Activated CD8-positive, alpha-beta T cell treated with anti-CD3 and anti-CD28 coated beads for 36 hours (primary cell): ENCODE measurements around the gene GPRC5D. TPM values are rescaled to one million over a fixed set of nuclear protein-coding genes. Genes with fewer than 3 reads are reported as not detected.

Experiments
- ATAC-seq: fragments of 200-7000 bp; cut with Tn5 transposase; one replicate; pipeline ENCODE4 v1.10.0; 2021; ENCODE audit warnings: mild to moderate bottlenecking, moderate library complexity
- CTCF ChIA-PET: fragments of 350-600 bp; sonication (Branson Sonifier 250); formaldehyde crosslinking; loops from one replicate; lab custom pipeline; 2021; ENCODE audit warnings: antibody characterized with exemption; lab: Charles Lee
- POLR2A ChIA-PET: fragments of 350-600 bp; sonication (Branson Sonifier 250); formaldehyde crosslinking; loops from one replicate; lab custom pipeline; 2021; ENCODE audit warnings: antibody characterized with exemption; lab: Charles Lee
- DNase-seq: peaks from one replicate; pipeline ENCODE4 v3.0.0-alpha.2; 2020
- H3K27ac Mint-ChIP-seq: one replicate; pipeline ENCODE4 v1.8.0; 2021; ENCODE audit warnings: mild to moderate bottlenecking, mixed read lengths
- H3K27me3 Mint-ChIP-seq: one replicate; pipeline ENCODE4 v1.8.0; 2021; ENCODE audit warnings: mixed read lengths
- H3K36me3 Mint-ChIP-seq: one replicate; pipeline ENCODE4 v1.8.0; 2021; ENCODE audit warnings: low read depth, mixed read lengths
- H3K4me1 Mint-ChIP-seq: one replicate; pipeline ENCODE4 v1.8.0; 2021; ENCODE audit warnings: low read depth, mixed read lengths
- H3K4me3 Mint-ChIP-seq: one replicate; pipeline ENCODE4 v1.8.0; 2021; ENCODE audit warnings: mild to moderate bottlenecking, moderate library complexity, mixed read lengths
- H3K9me3 Mint-ChIP-seq: one replicate; pipeline ENCODE4 v1.8.0; 2021; ENCODE audit warnings: mixed read lengths
- intact Hi-C: fragments of 100-400 bp; cut with micrococcal nuclease; formaldehyde crosslinking; loops from one replicate; pipeline ENCODE4 v1.10.0; 2022
- total RNA-seq, 2 experiments: library from RNA; stranded (reverse); gene quantifications; one replicate each; pipeline ENCODE4 v1.2.3, GENCODE V29; 2021
- TF ChIP-seq, protein P1 (sequence below): fragments of 200-600 bp; IDR thresholded peaks from one replicate; pipeline ENCODE4 v1.8.0; 2022; ENCODE audit warnings: antibody characterized with exemption, mild to moderate bottlenecking

The GPRC5D gene
- total RNA-seq, 2 experiments from 2014 or later, result not detected

DNA sequence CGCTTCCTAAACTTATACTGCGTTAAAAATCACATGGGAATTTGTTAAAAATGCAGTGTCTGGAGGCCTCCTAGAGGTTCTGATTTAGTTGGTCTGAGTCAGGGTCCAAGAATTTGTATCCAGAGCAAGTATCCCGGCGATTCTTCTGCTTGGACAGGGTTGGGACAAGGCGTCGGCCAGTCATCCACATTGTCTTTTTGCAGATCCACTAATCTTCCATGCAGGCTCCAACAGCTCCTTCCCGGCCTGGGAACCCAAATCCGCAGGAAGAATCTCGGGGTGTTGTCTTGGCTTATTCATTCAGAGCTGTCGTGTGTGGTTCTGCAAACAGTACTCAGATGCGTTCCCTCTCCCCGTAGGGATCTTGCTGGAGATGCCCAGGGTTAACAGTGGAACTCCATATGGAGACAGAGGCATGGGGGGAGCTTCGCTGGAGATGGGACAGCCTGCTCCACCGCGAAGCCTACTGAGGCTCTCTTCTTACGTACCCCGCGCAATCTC is 25.3 kb downstream of the GPRC5D start:
- TF ChIP-seq, protein P1, sequence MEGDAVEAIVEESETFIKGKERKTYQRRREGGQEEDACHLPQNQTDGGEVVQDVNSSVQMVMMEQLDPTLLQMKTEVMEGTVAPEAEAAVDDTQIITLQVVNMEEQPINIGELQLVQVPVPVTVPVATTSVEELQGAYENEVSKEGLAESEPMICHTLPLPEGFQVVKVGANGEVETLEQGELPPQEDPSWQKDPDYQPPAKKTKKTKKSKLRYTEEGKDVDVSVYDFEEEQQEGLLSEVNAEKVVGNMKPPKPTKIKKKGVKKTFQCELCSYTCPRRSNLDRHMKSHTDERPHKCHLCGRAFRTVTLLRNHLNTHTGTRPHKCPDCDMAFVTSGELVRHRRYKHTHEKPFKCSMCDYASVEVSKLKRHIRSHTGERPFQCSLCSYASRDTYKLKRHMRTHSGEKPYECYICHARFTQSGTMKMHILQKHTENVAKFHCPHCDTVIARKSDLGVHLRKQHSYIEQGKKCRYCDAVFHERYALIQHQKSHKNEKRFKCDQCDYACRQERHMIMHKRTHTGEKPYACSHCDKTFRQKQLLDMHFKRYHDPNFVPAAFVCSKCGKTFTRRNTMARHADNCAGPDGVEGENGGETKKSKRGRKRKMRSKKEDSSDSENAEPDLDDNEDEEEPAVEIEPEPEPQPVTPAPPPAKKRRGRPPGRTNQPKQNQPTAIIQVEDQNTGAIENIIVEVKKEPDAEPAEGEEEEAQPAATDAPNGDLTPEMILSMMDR, result no peak
- ChIA-PET POLR2A (no interaction called here), CTCF (interaction anchor here (1.2 to 1.7 kb wide), 3 partner anchors 10 to 285 kb away, joined by 3 to 4 read pairs (median 3); no protein-coding TSS in a partner anchor)
- no peaks in the 10 kb centered on the region for H3K9me3 Mint-ChIP-seq
- no peaks in the 10 kb centered on the region for H3K27me3 Mint-ChIP-seq
- no peak overlapping the region for H3K27ac Mint-ChIP-seq
- intact Hi-C loops, result no loop called here
- no peaks in the 10 kb centered on the region for H3K36me3 Mint-ChIP-seq
- DNase-seq, result no peak
- no peak for ATAC-seq
- no peaks in the 10 kb centered on the region for H3K4me1 Mint-ChIP-seq
- no peak overlapping the region for H3K4me3 Mint-ChIP-seq

DNA sequence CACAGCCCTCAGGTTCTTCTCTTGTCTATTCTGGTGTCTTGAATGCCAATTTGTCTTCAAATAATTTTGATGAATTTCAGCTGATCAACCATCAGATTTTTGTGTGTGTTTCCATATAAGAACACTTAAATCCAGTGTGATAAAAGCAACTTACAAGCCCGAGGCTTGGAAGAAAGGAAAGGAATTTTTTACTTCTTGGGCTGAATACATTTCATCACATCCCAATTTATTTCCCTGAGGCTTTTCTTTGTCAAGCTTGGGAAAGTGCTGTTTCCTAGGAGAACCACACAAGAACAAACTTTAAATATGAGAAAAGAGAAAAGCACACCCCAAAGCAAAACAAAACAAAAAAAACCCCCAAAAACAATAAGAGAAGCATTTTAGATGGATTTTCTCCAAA is 26.6 kb downstream of the GPRC5D start:
- CTCF ChIA-PET, result interaction anchor here (1.3 to 1.5 kb wide), 2 partner anchors 12 to 331 kb away, joined by 3 read pairs; no protein-coding TSS in a partner anchor
- intact Hi-C loops, result no loop called here
- ATAC-seq (no peak), DNase-seq (no peak)
- POLR2A ChIA-PET, result interaction anchor here (0.8 kb wide), 1 partner anchor 121 kb away, joined by 3 read pairs; no protein-coding TSS in a partner anchor
- H3K9me3 Mint-ChIP-seq, result no peaks in the 10 kb centered on the region
- H3K27me3 Mint-ChIP-seq, result no peaks in the 10 kb centered on the region
- H3K27ac Mint-ChIP-seq, result no peak overlapping the region
- H3K36me3 Mint-ChIP-seq, result no peaks in the 10 kb centered on the region
- TF ChIP-seq, protein P1, result no peak
- H3K4me3 Mint-ChIP-seq, result no peak overlapping the region
- no peaks in the 10 kb centered on the region for H3K4me1 Mint-ChIP-seq

DNA sequence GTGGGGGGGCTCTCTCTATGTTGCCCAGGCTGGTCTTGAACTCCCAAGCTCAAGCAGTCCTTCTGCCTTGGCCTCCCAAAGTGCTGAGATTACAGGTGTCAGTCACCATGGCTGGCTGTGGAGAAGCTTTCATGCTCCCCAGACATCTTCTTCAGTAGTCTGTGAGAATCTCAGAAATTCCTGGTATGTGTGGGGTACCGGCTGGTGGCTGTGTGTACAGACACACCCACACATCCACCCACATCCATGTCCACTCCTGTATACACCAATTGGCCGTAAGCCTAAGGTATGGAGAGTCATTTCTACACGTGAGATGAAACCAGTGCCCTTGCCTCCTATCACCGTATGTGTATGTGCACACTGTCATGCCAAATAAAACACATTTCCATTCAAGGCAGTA is 27.8 kb downstream of the GPRC5D start:
- H3K4me3 Mint-ChIP-seq, result no peak overlapping the region
- POLR2A ChIA-PET, result no interaction called here
- no peak overlapping the region for H3K27ac Mint-ChIP-seq
- H3K9me3 Mint-ChIP-seq, result no peaks in the 10 kb centered on the region
- no peaks in the 10 kb centered on the region for H3K36me3 Mint-ChIP-seq
- no peaks in the 10 kb centered on the region for H3K27me3 Mint-ChIP-seq
- intact Hi-C loops, result no loop called here
- H3K4me1 Mint-ChIP-seq, result no peaks in the 10 kb centered on the region
- ATAC-seq, result no peak
- TF ChIP-seq, protein P1, result no peak
- DNase-seq, result no peak
- CTCF ChIA-PET, result no interaction called here

DNA sequence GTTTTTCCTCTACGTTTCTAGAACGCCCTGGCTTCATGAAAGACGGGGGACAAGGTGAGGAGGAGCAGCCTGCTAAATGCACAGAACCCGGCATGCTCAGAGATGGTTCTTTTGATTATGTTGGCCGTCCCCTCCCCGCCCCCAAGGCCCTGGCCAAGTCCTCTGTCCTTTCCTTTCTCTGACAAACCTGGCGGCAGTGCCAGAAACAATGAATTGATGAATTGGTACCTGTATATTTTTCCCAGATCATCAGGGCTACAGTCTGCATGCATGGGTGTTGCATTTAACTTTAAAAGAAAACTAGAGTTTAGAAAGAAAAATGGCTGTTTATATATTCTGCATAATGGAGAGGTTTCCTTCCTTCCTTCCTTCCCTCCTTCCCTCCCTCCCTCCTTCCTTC is 29.0 kb downstream of the GPRC5D start:
- DNase-seq (no peak), ATAC-seq (no peak)
- TF ChIP-seq, protein P1, result no peak
- Mint-ChIP-seq H3K4me3 (no peak overlapping the region), H3K9me3 (no peaks in the 10 kb centered on the region), H3K36me3 (no peaks in the 10 kb centered on the region), H3K27ac (no peak overlapping the region), H3K4me1 (no peaks in the 10 kb centered on the region), H3K27me3 (no peaks in the 10 kb centered on the region)
- intact Hi-C loops, result no loop called here
- POLR2A ChIA-PET, result no interaction called here
- CTCF ChIA-PET, result no interaction called here

DNA sequence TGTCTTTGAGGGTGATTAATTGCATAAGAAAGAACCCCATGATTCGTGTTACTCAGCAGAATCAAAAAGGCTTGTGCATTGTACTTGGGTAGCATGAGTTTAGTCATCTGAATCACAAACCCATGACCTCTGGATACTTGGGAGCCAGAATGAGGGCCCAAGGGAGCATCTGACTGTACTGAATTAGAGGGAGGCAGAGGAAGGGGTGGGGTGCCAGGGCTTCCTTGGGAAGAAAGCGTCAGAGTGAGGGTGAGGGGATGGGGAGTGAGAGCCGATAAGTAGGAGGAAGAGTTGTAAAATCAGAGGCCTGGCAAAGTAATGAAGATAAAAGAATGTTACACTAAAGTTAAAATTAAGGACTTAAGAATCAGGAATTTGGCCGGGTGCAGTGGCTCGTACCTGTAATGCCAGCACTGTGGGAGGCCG is 29.8 kb downstream of the GPRC5D start:
- peaks cover 3% of the 10 kb centered on the region for H3K27me3 Mint-ChIP-seq
- intact Hi-C loops, result no loop called here
- H3K4me1 Mint-ChIP-seq, result no peaks in the 10 kb centered on the region
- no peak overlapping the region for H3K4me3 Mint-ChIP-seq
- H3K9me3 Mint-ChIP-seq, result no peaks in the 10 kb centered on the region
- ATAC-seq, result no peak
- TF ChIP-seq, protein P1, result no peak
- ChIA-PET CTCF (interaction anchor here (1.1 kb wide), 1 partner anchor 53 kb away, joined by 3 read pairs; no protein-coding TSS in a partner anchor), POLR2A (no interaction called here)
- no peak for DNase-seq
- H3K36me3 Mint-ChIP-seq, result no peaks in the 10 kb centered on the region
- H3K27ac Mint-ChIP-seq, result no peak overlapping the region
